ENCODE measurements around the gene TIMM8A.
"Not testable (repeated sequence)": the region's sequence is repeated elsewhere in the genome, so short reads cannot be mapped to it uniquely, and the experiment has no call there.

Gene TIMM8A

GRCh38 chrX:101359966-101360365 is 11.4 kb upstream of the TIMM8A start:
- DNase-seq (ENCODE audit: low read depth) = no peak

- no peak for DNase-seq (ENCODE audit: low read depth)
Observed at GRCh38 chrX:101357166-101357795, 8.7 kb upstream of the TIMM8A start.

- DNase-seq (ENCODE audit: low read depth) = no peak
Observed at GRCh38 chrX:101349193-101349562, 636 bp upstream of the TIMM8A start.

GRCh38 chrX:101347859-101348451 is 587 bp downstream of the TIMM8A start:
- DNase-seq (ENCODE audit: low read depth) = no peak

GRCh38 chrX:101337776-101338271 is 10.7 kb downstream of the TIMM8A start:
- no peak for DNase-seq (ENCODE audit: low read depth)

- not testable (repeated sequence) for DNase-seq (ENCODE audit: low read depth)
Observed at GRCh38 chrX:101334310-101334709, 14.2 kb downstream of the TIMM8A start.

- not testable (repeated sequence) for DNase-seq (ENCODE audit: low read depth)
Observed at GRCh38 chrX:101326600-101326999, 21.9 kb downstream of the TIMM8A start.

- no peak for DNase-seq (ENCODE audit: low read depth)
Observed at GRCh38 chrX:101303790-101304189, 44.8 kb downstream of the TIMM8A start.

Measured in stimulated activated CD8-positive, alpha-beta memory T cell treated with anti-CD3 and anti-CD28 coated beads, Interleukin-12 subunit alpha, Interleukin-12 subunit beta, amount 100 ng/mL, for 1 hour (primary cell).